ENCODE measurements around the gene UVRAG.

UVRAG gene

DNA sequence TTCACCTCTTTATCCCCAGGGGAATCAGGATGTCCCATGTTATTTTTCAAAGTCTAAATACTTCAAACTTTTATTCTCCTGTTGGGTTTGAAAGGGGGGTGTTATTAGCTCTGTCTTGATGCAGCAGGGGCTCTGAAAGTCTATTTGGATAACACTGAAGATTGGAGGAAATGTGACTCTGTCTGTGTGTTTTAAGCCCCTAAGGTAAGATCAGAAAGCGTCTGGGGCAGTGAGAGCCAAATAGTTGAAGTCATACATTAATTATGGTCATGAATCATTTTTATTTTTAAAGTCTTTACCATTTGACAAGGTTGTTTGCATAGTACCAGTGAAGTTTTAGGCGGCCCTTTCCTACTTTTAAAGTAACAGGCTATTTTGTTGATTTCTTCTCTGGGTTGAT, 139.0 kb downstream of the UVRAG start:
- no peak for DNase-seq (ENCODE audit: low spot score)
- TF ChIP-seq, protein P1, sequence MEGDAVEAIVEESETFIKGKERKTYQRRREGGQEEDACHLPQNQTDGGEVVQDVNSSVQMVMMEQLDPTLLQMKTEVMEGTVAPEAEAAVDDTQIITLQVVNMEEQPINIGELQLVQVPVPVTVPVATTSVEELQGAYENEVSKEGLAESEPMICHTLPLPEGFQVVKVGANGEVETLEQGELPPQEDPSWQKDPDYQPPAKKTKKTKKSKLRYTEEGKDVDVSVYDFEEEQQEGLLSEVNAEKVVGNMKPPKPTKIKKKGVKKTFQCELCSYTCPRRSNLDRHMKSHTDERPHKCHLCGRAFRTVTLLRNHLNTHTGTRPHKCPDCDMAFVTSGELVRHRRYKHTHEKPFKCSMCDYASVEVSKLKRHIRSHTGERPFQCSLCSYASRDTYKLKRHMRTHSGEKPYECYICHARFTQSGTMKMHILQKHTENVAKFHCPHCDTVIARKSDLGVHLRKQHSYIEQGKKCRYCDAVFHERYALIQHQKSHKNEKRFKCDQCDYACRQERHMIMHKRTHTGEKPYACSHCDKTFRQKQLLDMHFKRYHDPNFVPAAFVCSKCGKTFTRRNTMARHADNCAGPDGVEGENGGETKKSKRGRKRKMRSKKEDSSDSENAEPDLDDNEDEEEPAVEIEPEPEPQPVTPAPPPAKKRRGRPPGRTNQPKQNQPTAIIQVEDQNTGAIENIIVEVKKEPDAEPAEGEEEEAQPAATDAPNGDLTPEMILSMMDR (IDR thresholded peaks at IDR 0.05; ENCODE audit: borderline replicate concordance, control extremely low read depth, extremely low read depth, insufficient read depth, missing control alignments) = no peak
- in situ Hi-C loops (cut with MboI; ENCODE audit: low sequenced_read_pairs, unreplicated experiment) = no loop called here

DNA sequence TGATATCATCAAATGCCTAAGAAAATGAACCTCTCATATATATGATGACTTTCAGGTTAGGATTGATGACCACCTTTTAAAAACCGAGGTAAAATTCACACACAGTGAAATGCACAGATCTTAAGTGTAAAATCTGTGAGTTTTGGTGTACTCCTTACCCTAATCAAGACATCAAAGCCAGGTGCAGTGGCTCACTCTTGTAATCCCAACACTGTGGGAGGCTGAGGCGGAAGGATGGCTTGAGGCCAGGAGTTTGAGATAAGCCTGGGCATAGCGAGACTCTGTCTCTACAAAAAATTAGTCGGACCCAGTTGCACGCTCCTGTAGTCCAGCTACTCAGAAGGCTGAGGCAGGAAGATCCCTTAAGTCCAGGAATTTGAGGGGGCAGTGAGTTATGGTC, 140.4 kb downstream of the UVRAG start:
- in situ Hi-C loops (cut with MboI; ENCODE audit: low sequenced_read_pairs, unreplicated experiment) = no loop called here
- TF ChIP-seq, protein P1 (IDR thresholded peaks at IDR 0.05; ENCODE audit: borderline replicate concordance, control extremely low read depth, extremely low read depth, insufficient read depth, missing control alignments) = no peak
- no peak for DNase-seq (ENCODE audit: low spot score)

DNA sequence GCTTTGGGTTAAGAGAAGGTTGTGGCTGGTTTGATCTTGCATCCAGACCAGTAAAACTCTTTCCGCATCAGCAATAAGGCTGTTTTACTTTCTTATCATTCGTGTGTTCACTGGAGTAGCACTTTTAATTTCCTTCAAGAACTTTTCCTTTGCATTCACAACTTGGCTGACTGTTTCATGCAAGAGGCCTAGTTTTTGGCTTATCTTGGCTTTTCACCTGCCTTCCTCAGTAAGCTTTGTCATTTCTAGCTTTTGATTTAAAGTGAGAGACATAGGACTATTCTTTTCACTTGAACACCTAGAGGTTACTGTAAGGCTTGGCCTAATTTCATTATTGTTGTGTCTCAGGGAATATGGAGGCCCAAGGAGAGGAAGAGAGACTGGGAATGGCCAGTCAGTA, 144.5 kb downstream of the UVRAG start:
- TF ChIP-seq, protein P1 (IDR thresholded peaks at IDR 0.05; ENCODE audit: borderline replicate concordance, control extremely low read depth, extremely low read depth, insufficient read depth, missing control alignments) = no peak
- DNase-seq (ENCODE audit: low spot score) = no peak
- in situ Hi-C loops (cut with MboI; ENCODE audit: low sequenced_read_pairs, unreplicated experiment) = no loop called here

DNA sequence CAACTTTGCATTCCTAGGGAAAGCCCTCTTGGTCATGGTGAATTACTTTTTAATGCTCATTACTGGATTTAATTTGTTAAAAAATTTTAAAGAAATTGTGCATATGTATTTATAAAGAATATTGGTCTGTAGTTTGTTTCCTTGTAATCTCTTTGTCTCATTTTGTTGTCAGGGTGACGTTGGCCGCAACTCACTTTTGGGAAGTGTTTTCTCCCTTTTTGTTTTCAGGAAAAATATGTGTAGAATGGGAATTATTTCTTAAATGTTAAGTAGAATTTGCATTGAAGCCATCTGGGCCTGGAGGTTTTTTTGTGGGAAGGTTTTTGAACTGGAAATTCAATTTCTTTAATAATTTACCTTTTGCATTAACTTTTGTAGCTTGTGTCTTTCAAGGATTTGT, 149.1 kb downstream of the UVRAG start:
- TF ChIP-seq, protein P1 (IDR thresholded peaks at IDR 0.05; ENCODE audit: borderline replicate concordance, control extremely low read depth, extremely low read depth, insufficient read depth, missing control alignments) = no peak
- no peak for DNase-seq (ENCODE audit: low spot score)
- in situ Hi-C loops (cut with MboI; ENCODE audit: low sequenced_read_pairs, unreplicated experiment) = no loop called here

DNA sequence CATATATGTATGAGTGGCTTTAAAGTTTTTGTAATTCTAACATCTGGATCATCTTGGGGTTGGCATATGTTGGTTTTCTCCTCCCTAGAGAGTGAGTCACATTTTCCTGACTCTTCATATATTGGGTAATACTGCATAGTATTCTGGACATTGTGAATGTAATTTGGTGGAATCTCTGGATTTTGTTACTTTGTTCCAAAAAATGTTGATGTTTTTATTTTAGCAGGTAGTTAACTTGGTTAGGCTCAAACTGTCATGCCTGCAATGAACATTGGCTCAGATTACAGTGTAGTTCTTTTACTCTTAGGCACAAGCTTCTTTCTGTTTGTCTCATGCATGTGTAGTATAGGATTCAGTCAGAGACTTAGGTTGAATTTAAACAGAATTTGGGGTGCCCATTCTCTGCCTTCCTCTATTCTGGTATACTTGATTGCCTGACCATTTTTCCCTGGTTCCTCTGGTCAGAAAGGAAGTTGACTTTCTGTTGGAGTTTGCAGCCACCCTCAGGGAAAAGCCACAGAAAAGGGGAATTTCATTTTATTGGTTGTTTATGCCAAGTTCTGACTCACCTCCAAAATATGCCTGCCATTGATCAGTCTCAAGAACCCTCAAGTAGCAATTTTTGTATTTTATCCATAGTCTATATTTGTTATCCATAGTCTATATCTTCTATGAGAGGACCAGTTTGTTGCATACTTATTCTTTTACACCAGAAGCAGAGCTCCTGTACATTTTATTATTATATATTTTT, 151.7 kb downstream of the UVRAG start:
- TF ChIP-seq, protein P1 (IDR thresholded peaks at IDR 0.05; ENCODE audit: borderline replicate concordance, control extremely low read depth, extremely low read depth, insufficient read depth, missing control alignments) = no peak
- peak; percentile 23 for DNase-seq (ENCODE audit: low spot score)
- in situ Hi-C loops (cut with MboI; ENCODE audit: low sequenced_read_pairs, unreplicated experiment) = no loop called here

DNA sequence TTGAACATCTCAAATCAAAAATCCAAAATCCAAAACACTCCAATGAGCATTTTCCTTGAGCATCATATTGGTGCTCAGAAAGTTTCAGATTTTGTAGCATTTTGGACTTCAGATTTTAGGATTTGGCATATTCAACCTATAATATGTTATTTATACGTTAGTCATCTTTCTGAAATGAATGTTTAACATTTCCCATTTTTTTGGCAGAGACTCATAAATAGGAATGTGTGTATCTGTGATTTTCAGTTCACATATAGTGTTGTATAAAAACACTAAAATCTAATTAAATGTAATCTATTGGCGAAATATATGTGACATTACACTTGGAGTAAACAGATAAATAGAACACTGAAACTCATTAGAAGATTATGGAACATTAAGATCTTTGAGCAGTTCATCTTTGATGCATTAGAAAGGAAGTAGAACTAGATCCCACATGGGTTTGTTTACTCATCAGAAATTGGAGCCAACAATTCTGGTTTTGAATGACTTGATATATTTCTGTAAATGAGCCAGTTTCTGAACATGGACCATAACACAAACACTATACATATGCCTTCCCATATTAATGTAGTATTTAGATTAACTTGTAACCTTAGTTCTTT, 153.1 kb downstream of the UVRAG start:
- in situ Hi-C loops (cut with MboI; ENCODE audit: low sequenced_read_pairs, unreplicated experiment) = no loop called here
- no peak for DNase-seq (ENCODE audit: low spot score)
- TF ChIP-seq, protein P1 (IDR thresholded peaks at IDR 0.05; ENCODE audit: borderline replicate concordance, control extremely low read depth, extremely low read depth, insufficient read depth, missing control alignments) = no peak
